HEK293 (cell line): ENCODE data around the gene OR2AK2.

ENCODE experiments used
- CTCF ChIA-PET: fragments of 350-600 bp; formaldehyde crosslinking; extraction: SDS; loops from one replicate; lab custom pipeline; 2021; ENCODE audit warnings: antibody characterized with exemption; lab: Yijun Ruan, JAX
- POLR2A ChIA-PET: fragments of 300-600 bp; formaldehyde crosslinking; extraction: SDS; loops from one replicate; lab custom pipeline; 2020; ENCODE audit warnings: antibody characterized with exemption, inconsistent platforms; lab: Yijun Ruan, JAX
- H3K27ac ChIP-seq: fragments of 200-500 bp; sonication (Bioruptor generic); 2 replicates; pipeline ENCODE4 v1.5.1; 2014; ENCODE audit warnings: low read depth, low read length, control low read depth, inconsistent platforms; ENCODE audit errors: extremely low read depth
- H3K36me3 ChIP-seq, 2 experiments: fragments of 200-500 bp in 1 of 2; sonication (Bioruptor generic) in 1 of 2; 1 replicate in 1 of 2; 2 replicates in 1 of 2; pipeline ENCODE4 v1.5.1; 2014 to 2017; ENCODE audit warnings: inconsistent platforms in 2 of 2, low read length in 2 of 2; ENCODE audit not compliant: control insufficient read depth in 2 of 2, insufficient read depth in 1 of 2
- H3K4me1 ChIP-seq: fragments of 200-500 bp; sonication (Bioruptor generic); 2 replicates; pipeline ENCODE4 v1.5.1; 2014; ENCODE audit warnings: mild to moderate bottlenecking, low read length, inconsistent platforms; ENCODE audit not compliant: control insufficient read depth, insufficient read depth
- H3K4me3 ChIP-seq: 2 replicates; pipeline ENCODE4 v1.5.1; 2011; ENCODE audit warnings: low read depth, mild to moderate bottlenecking, control low read depth, low read length, moderate library complexity
- H3K9me3 ChIP-seq: fragments of 200-500 bp; sonication (Bioruptor generic); 2 replicates; pipeline ENCODE4 v1.5.1; 2014; ENCODE audit warnings: low read depth, low read length, inconsistent platforms; ENCODE audit not compliant: control insufficient read depth, insufficient read depth
- HOXA7 ChIP-seq: sonication (generic); formaldehyde crosslinking; IDR thresholded peaks from 2 replicates; pipeline ENCODE4 v1.8.1; 2022; ENCODE audit warnings: missing genetic modification reagents, borderline replicate concordance
- IKZF3 ChIP-seq: fragments of 450-650 bp; IDR thresholded peaks from 2 replicates; pipeline ENCODE4 v1.5.0; 2018; ENCODE audit warnings: missing biosample characterization, mild to moderate bottlenecking, missing genetic modification characterization, moderate library complexity
- KLF8 ChIP-seq: fragments of 450-650 bp; formaldehyde crosslinking; IDR thresholded peaks from 2 replicates; pipeline ENCODE4 v1.5.1; 2016; ENCODE audit warnings: missing biosample characterization, missing genetic modification characterization
- REPIN1 ChIP-seq: fragments of 450-650 bp; formaldehyde crosslinking; IDR thresholded peaks from 2 replicates; pipeline ENCODE4 v1.5.1; 2017; ENCODE audit warnings: missing biosample characterization, missing genetic modification characterization, low read depth
- SCRT1 ChIP-seq: fragments of 450-650 bp; formaldehyde crosslinking; IDR thresholded peaks from 2 replicates; pipeline ENCODE4 v1.5.1; 2016; ENCODE audit warnings: missing biosample characterization, missing genetic modification characterization, borderline replicate concordance
- SP2 ChIP-seq: fragments of 450-650 bp; formaldehyde crosslinking; IDR thresholded peaks from 2 replicates; pipeline ENCODE4 v1.5.1; 2016; ENCODE audit warnings: missing biosample characterization, missing genetic modification characterization
- ZFHX2 ChIP-seq: fragments of 450-650 bp; formaldehyde crosslinking; conservative IDR thresholded peaks from 2 replicates; pipeline ENCODE4 v1.5.1; 2016; ENCODE audit warnings: missing biosample characterization, missing genetic modification characterization
- ZNF16 ChIP-seq: fragments of 450-650 bp; formaldehyde crosslinking; IDR thresholded peaks from 2 replicates; pipeline ENCODE4 v1.5.1; 2016; ENCODE audit warnings: low read depth, missing biosample characterization, missing genetic modification characterization
- ZNF174 ChIP-seq: fragments of 450-650 bp; formaldehyde crosslinking; IDR thresholded peaks from 2 replicates; pipeline ENCODE4 v1.5.0; 2017; ENCODE audit warnings: missing biosample characterization, mild to moderate bottlenecking, missing genetic modification characterization
- ZNF2 ChIP-seq: fragments of 450-650 bp; formaldehyde crosslinking; IDR thresholded peaks from 2 replicates; pipeline ENCODE4 v1.5.1; 2016; ENCODE audit warnings: missing biosample characterization, missing genetic modification characterization
- ZNF202 ChIP-seq: fragments of 450-650 bp; formaldehyde crosslinking; IDR thresholded peaks from 2 replicates; pipeline ENCODE4 v1.5.1; 2016; ENCODE audit warnings: missing biosample characterization, missing genetic modification characterization, borderline replicate concordance
- ZNF214 ChIP-seq: fragments of 450-650 bp; formaldehyde crosslinking; IDR thresholded peaks from 2 replicates; pipeline ENCODE4 v1.5.1; 2017; ENCODE audit warnings: missing biosample characterization, mild to moderate bottlenecking, missing genetic modification characterization, borderline replicate concordance
- ZNF239 ChIP-seq: fragments of 450-650 bp; formaldehyde crosslinking; IDR thresholded peaks from 2 replicates; pipeline ENCODE4 v1.5.1; 2016; ENCODE audit warnings: missing biosample characterization, missing genetic modification characterization
- ZNF324 ChIP-seq: fragments of 450-650 bp; formaldehyde crosslinking; IDR thresholded peaks from 2 replicates; pipeline ENCODE4 v1.5.1; 2016; ENCODE audit warnings: missing biosample characterization, missing genetic modification characterization
- ZNF394 ChIP-seq: fragments of 450-650 bp; formaldehyde crosslinking; IDR thresholded peaks from 2 replicates; pipeline ENCODE4 v1.5.1; 2016; ENCODE audit warnings: missing biosample characterization, missing genetic modification characterization, mild to moderate bottlenecking, moderate library complexity, borderline replicate concordance
- ZNF510 ChIP-seq: fragments of 450-650 bp; formaldehyde crosslinking; IDR thresholded peaks from 2 replicates; pipeline ENCODE4 v1.5.1; 2018; ENCODE audit warnings: mild to moderate bottlenecking, missing genetic modification characterization, missing biosample characterization; ENCODE audit not compliant: insufficient replicate concordance
- ZNF623 ChIP-seq: fragments of 450-650 bp; formaldehyde crosslinking; IDR thresholded peaks from 2 replicates; pipeline ENCODE4 v1.5.1; 2016; ENCODE audit warnings: missing biosample characterization, missing genetic modification characterization
- ZNF624 ChIP-seq: fragments of 450-650 bp; formaldehyde crosslinking; IDR thresholded peaks from 2 replicates; pipeline ENCODE4 v1.5.1; 2017; ENCODE audit warnings: missing biosample characterization, missing genetic modification characterization
- ZNF670 ChIP-seq: fragments of 450-650 bp; formaldehyde crosslinking; IDR thresholded peaks from 2 replicates; pipeline ENCODE4 v1.5.1; 2016; ENCODE audit warnings: missing biosample characterization, missing genetic modification characterization, low read depth
- ZNF677 ChIP-seq: fragments of 450-650 bp; IDR thresholded peaks from 2 replicates; pipeline ENCODE4 v1.5.0; 2018; ENCODE audit warnings: missing biosample characterization, mild to moderate bottlenecking, missing genetic modification characterization, moderate library complexity
- TF ChIP-seq, protein P1 (sequence below): fragments of 450-650 bp; formaldehyde crosslinking; IDR thresholded peaks from 2 replicates; pipeline ENCODE4 v1.5.1; 2016; ENCODE audit warnings: missing biosample characterization, missing genetic modification characterization
- TF ChIP-seq, protein P2 (sequence below): fragments of 450-650 bp; formaldehyde crosslinking; IDR thresholded peaks from 2 replicates; pipeline ENCODE4 v1.5.1; 2016; ENCODE audit warnings: missing biosample characterization, missing genetic modification characterization
- TF ChIP-seq, protein P3 (sequence below): fragments of 450-650 bp; formaldehyde crosslinking; IDR thresholded peaks from 2 replicates; pipeline ENCODE4 v1.5.1; 2017; ENCODE audit warnings: missing biosample characterization, missing genetic modification characterization
- TF ChIP-seq, protein P4 (sequence below): fragments of 450-650 bp; formaldehyde crosslinking; IDR thresholded peaks from 2 replicates; pipeline ENCODE4 v1.5.1; 2016; ENCODE audit warnings: missing biosample characterization, missing genetic modification characterization
- TF ChIP-seq, protein P5 (sequence below): fragments of 450-650 bp; formaldehyde crosslinking; IDR thresholded peaks from 2 replicates; pipeline ENCODE4 v1.5.1; 2016; ENCODE audit warnings: missing biosample characterization, missing genetic modification characterization

Gene OR2AK2, protein sequence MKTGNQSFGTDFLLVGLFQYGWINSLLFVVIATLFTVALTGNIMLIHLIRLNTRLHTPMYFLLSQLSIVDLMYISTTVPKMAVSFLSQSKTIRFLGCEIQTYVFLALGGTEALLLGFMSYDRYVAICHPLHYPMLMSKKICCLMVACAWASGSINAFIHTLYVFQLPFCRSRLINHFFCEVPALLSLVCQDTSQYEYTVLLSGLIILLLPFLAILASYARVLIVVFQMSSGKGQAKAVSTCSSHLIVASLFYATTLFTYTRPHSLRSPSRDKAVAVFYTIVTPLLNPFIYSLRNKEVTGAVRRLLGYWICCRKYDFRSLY

DNA sequence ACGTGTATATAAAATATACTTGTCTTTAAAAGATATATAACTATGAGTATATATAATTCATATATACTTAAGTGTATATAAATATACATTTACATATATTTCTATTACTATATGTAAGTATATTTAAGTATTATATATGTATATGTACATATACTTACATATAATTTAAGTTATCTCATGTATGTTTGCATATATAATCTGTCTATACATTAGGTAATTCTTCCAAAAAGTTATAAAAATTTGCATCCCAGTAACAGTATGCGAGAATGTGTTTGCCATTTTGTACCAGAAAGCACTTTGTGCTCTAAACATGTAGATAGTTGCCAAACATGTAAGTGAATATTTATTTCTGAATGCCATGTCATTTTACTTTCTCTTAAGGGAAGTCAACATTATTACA, at the start of gene OR2AK2:
Gene OR2AK2, plus strand, starts transcription at position 301 of the 400 bp plus-strand sequence. CDS start 144 bp downstream, outside the sequence.
- Histone ChIP-seq H3K9me3 (no peaks in the 10 kb centered on the region), H3K27ac (no peak within 1 kb of the TSS), H3K4me1 (no peaks in the 10 kb centered on the region), H3K4me3 (no peak within 1 kb of the TSS), H3K36me3 (no peaks in the 10 kb centered on the region)
- CTCF ChIA-PET: no interaction called here
- no peak for TF ChIP-seq ZFHX2 (tag by site-specific recombination)
- TF ChIP-seq KLF8: no peak
- TF ChIP-seq ZNF670: no peak
- TF ChIP-seq, protein P1, sequence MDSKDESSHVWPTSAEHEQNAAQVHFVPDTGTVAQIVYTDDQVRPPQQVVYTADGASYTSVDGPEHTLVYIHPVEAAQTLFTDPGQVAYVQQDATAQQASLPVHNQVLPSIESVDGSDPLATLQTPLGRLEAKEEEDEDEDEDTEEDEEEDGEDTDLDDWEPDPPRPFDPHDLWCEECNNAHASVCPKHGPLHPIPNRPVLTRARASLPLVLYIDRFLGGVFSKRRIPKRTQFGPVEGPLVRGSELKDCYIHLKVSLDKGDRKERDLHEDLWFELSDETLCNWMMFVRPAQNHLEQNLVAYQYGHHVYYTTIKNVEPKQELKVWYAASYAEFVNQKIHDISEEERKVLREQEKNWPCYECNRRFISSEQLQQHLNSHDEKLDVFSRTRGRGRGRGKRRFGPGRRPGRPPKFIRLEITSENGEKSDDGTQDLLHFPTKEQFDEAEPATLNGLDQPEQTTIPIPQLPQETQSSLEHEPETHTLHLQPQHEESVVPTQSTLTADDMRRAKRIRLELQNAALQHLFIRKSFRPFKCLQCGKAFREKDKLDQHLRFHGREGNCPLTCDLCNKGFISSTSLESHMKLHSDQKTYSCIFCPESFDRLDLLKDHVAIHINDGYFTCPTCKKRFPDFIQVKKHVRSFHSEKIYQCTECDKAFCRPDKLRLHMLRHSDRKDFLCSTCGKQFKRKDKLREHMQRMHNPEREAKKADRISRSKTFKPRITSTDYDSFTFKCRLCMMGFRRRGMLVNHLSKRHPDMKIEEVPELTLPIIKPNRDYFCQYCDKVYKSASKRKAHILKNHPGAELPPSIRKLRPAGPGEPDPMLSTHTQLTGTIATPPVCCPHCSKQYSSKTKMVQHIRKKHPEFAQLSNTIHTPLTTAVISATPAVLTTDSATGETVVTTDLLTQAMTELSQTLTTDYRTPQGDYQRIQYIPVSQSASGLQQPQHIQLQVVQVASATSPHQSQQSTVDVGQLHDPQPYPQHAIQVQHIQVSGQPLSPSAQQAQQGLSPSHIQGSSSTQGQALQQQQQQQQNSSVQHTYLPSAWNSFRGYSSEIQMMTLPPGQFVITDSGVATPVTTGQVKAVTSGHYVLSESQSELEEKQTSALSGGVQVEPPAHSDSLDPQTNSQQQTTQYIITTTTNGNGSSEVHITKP (tag by site-specific recombination): no peak
- TF ChIP-seq IKZF3 (tag by site-specific recombination): no peak
- POLR2A ChIA-PET: no interaction called here

DNA sequence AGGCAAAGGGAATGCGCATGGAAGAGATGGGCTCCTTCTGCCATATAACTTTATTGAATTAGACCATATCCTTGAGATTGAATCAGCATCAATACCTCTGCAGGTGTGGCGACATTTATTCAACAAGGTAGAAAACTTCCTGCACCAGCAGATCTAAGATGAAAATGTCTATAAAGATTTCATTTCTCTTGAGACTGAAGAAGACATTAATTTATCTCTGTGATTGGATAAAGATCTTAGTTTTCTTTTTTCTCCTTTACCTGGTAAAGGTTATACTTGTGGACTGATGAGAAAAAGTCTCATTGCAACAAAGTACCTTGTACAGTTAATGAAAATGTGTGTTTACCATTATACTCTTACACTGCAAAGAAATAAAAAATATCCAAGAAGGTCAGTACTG, 45.1 kb upstream of the OR2AK2 start, which contains the start of gene OR2T8:
Gene OR2T8, plus strand, starts transcription at position 301 of the 400 bp plus-strand sequence. CDS start 766 bp downstream, outside the sequence.
- Histone ChIP-seq H3K9me3 (no peaks in the 10 kb centered on the region), H3K27ac (no peak within 1 kb of the TSS)
- POLR2A ChIA-PET: no interaction called here

DNA sequence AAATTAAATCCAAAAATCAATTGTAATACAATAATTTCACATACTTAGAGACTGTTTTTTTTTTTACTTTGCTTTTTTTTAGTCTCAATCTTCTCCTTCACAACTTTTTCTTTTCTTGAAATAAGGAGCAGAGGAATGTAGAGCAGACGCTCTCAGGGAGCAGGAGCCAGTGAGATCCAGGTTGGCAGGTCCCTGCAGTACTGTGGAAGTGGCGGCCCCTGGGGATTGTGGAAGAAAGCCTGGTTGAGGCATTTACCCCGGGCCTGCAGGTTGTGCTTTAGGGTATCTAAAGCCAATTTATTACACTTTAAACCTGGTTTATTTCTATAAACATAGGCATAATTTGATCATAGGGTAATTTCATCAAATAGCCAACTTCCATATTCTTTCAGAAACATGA, 41.1 kb upstream of the OR2AK2 start:
- Histone ChIP-seq H3K4me1 (no peaks in the 10 kb centered on the region), H3K4me3 (no peak overlapping the region), H3K9me3 (no peaks in the 10 kb centered on the region), H3K27ac (no peak overlapping the region), H3K36me3 (no peaks in the 10 kb centered on the region)
- ChIA-PET CTCF (no interaction called here), POLR2A (no interaction called here)
- no peak for TF ChIP-seq SP2 (tag by site-specific recombination)
- TF ChIP-seq ZNF202 (tag by site-specific recombination): no peak
- TF ChIP-seq ZNF677 (tag by site-specific recombination): no peak
- no peak for TF ChIP-seq ZNF624 (tag by site-specific recombination)
- TF ChIP-seq, protein P2, sequence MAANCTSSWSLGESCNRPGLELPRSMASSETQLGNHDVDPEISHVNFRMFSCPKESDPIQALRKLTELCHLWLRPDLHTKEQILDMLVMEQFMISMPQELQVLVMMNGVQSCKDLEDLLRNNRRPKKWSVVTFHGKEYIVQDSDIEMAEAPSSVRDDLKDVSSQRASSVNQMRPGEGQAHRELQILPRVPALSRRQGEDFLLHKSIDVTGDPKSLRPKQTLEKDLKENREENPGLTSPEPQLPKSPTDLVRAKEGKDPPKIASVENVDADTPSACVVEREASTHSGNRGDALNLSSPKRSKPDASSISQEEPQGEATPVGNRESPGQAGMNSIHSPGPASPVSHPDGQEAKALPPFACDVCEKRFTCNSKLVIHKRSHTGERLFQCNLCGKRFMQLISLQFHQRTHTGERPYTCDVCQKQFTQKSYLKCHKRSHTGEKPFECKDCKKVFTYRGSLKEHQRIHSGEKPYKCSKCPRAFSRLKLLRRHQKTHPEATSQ: no peak
- TF ChIP-seq ZNF214 (tag by site-specific recombination): no peak
- no peak for TF ChIP-seq ZNF16 (tag by site-specific recombination)
- no peak for TF ChIP-seq ZNF394 (tag by site-specific recombination)
- TF ChIP-seq, protein P3, sequence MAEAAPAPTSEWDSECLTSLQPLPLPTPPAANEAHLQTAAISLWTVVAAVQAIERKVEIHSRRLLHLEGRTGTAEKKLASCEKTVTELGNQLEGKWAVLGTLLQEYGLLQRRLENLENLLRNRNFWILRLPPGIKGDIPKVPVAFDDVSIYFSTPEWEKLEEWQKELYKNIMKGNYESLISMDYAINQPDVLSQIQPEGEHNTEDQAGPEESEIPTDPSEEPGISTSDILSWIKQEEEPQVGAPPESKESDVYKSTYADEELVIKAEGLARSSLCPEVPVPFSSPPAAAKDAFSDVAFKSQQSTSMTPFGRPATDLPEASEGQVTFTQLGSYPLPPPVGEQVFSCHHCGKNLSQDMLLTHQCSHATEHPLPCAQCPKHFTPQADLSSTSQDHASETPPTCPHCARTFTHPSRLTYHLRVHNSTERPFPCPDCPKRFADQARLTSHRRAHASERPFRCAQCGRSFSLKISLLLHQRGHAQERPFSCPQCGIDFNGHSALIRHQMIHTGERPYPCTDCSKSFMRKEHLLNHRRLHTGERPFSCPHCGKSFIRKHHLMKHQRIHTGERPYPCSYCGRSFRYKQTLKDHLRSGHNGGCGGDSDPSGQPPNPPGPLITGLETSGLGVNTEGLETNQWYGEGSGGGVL (tag by site-specific recombination): no peak

More for the DNA sequence above, 45.1 kb upstream of the OR2AK2 start, which contains the start of gene OR2T8:
- H3K36me3 ChIP-seq: no peaks in the 10 kb centered on the region
- H3K4me3 ChIP-seq: no peak within 1 kb of the TSS
- CTCF ChIA-PET: no interaction called here
- TF ChIP-seq ZNF2 (tag by site-specific recombination) (no peak), REPIN1 (no peak), ZNF239 (no peak), SCRT1 (no peak), SP2 (tag by site-specific recombination) (no peak), ZNF510 (tag by site-specific recombination) (no peak), HOXA7 (no peak), ZNF623 (no peak), ZNF324 (no peak), ZNF174 (no peak)
- TF ChIP-seq, protein P4, sequence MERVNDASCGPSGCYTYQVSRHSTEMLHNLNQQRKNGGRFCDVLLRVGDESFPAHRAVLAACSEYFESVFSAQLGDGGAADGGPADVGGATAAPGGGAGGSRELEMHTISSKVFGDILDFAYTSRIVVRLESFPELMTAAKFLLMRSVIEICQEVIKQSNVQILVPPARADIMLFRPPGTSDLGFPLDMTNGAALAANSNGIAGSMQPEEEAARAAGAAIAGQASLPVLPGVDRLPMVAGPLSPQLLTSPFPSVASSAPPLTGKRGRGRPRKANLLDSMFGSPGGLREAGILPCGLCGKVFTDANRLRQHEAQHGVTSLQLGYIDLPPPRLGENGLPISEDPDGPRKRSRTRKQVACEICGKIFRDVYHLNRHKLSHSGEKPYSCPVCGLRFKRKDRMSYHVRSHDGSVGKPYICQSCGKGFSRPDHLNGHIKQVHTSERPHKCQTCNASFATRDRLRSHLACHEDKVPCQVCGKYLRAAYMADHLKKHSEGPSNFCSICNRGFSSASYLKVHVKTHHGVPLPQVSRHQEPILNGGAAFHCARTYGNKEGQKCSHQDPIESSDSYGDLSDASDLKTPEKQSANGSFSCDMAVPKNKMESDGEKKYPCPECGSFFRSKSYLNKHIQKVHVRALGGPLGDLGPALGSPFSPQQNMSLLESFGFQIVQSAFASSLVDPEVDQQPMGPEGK (tag by site-specific recombination): no peak
- TF ChIP-seq, protein P5, sequence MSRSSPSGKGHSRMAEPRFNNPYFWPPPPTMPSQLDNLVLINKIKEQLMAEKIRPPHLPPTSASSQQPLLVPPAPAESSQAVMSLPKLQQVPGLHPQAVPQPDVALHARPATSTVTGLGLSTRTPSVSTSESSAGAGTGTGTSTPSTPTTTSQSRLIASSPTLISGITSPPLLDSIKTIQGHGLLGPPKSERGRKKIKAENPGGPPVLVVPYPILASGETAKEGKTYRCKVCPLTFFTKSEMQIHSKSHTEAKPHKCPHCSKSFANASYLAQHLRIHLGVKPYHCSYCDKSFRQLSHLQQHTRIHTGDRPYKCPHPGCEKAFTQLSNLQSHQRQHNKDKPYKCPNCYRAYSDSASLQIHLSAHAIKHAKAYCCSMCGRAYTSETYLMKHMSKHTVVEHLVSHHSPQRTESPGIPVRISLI: no peak
- TF ChIP-seq, all 188 proteins: peak for 0
- H3K4me1 ChIP-seq: no peaks in the 10 kb centered on the region
